SK-N-SH treated with all-trans-retinoic acid at 6 μM for 48 hours (cell line): ENCODE results near the gene ATP5IF1.

Source experiments
- BACH2 ChIP-seq: fragments of 250-450 bp; sonication (Bioruptor Pico); IDR thresholded peaks from 2 replicates; pipeline ENCODE4 v1.9.0; 2021; ENCODE audit warnings: mild to moderate bottlenecking, borderline replicate concordance
- OSR1 ChIP-seq: fragments of 250-450 bp; sonication (Bioruptor Pico); IDR thresholded peaks from 2 replicates; pipeline ENCODE4 v1.8.0; 2022; ENCODE audit warnings: moderate library complexity, mild to moderate bottlenecking, inconsistent platforms
- PATZ1 ChIP-seq: fragments of 250-450 bp; sonication (Bioruptor Pico); IDR thresholded peaks from 2 replicates; pipeline ENCODE4 v1.8.0; 2020; ENCODE audit warnings: mild to moderate bottlenecking, moderate library complexity, borderline replicate concordance
- PPARA ChIP-seq: fragments of 250-450 bp; sonication (Bioruptor Pico); IDR thresholded peaks from 2 replicates; pipeline ENCODE4 v1.5.0; 2020; ENCODE audit warnings: mild to moderate bottlenecking, borderline replicate concordance
- SNAI2 ChIP-seq: fragments of 250-450 bp; sonication (Bioruptor Pico); IDR thresholded peaks from 2 replicates; pipeline ENCODE4 v1.5.0; 2020; ENCODE audit warnings: mild to moderate bottlenecking, moderate library complexity
- ZNF565 ChIP-seq: fragments of 450-650 bp; formaldehyde crosslinking; conservative IDR thresholded peaks from 2 replicates; pipeline ENCODE4 v1.5.0; 2020; ENCODE audit warnings: low read depth, mild to moderate bottlenecking, moderate library complexity
- TF ChIP-seq, protein P1 (sequence below): fragments of 250-450 bp; sonication (Bioruptor Pico); IDR thresholded peaks from 2 replicates; pipeline ENCODE4 v1.5.0; 2020; ENCODE audit warnings: mild to moderate bottlenecking, moderate library complexity

GRCh38 chr1:28259252-28259933 lies 23.5 kb downstream of the ATP5IF1 start, which contains the start of gene SESN2:
- no peak for TF ChIP-seq SNAI2
- TF ChIP-seq BACH2 (CRISPR knock-in tag) = no peak
- TF ChIP-seq PATZ1 = no peak
- TF ChIP-seq OSR1 = no peak
- TF ChIP-seq ZNF565 = no peak
- TF ChIP-seq, protein P1, sequence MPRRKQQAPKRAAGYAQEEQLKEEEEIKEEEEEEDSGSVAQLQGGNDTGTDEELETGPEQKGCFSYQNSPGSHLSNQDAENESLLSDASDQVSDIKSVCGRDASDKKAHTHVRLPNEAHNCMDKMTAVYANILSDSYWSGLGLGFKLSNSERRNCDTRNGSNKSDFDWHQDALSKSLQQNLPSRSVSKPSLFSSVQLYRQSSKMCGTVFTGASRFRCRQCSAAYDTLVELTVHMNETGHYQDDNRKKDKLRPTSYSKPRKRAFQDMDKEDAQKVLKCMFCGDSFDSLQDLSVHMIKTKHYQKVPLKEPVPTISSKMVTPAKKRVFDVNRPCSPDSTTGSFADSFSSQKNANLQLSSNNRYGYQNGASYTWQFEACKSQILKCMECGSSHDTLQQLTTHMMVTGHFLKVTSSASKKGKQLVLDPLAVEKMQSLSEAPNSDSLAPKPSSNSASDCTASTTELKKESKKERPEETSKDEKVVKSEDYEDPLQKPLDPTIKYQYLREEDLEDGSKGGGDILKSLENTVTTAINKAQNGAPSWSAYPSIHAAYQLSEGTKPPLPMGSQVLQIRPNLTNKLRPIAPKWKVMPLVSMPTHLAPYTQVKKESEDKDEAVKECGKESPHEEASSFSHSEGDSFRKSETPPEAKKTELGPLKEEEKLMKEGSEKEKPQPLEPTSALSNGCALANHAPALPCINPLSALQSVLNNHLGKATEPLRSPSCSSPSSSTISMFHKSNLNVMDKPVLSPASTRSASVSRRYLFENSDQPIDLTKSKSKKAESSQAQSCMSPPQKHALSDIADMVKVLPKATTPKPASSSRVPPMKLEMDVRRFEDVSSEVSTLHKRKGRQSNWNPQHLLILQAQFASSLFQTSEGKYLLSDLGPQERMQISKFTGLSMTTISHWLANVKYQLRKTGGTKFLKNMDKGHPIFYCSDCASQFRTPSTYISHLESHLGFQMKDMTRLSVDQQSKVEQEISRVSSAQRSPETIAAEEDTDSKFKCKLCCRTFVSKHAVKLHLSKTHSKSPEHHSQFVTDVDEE (CRISPR knock-in tag) = no peak
- TF ChIP-seq PPARA (CRISPR knock-in tag) = no peak
